Ishikawa (cell line): ENCODE data around the gene INTS6L.

Experiments used
- CEBPB ChIP-seq: IDR thresholded peaks from 2 replicates; pipeline ENCODE4 v1.6.1; 2012
- CREB1 ChIP-seq: IDR thresholded peaks from 2 replicates; pipeline ENCODE4 v1.6.1; 2012; ENCODE audit warnings: low read depth
- EGR1 ChIP-seq: IDR thresholded peaks from 2 replicates; pipeline ENCODE4 v1.6.1; 2012
- EP300 ChIP-seq: IDR thresholded peaks from 2 replicates; pipeline ENCODE4 v1.6.1; 2012; ENCODE audit warnings: borderline replicate concordance
- FOXM1 ChIP-seq: IDR thresholded peaks from 2 replicates; pipeline ENCODE4 v1.6.1; 2012; ENCODE audit warnings: low read depth, borderline replicate concordance
- MAX ChIP-seq: IDR thresholded peaks from 2 replicates; pipeline ENCODE4 v1.6.1; 2012
- NFIC ChIP-seq: IDR thresholded peaks from 2 replicates; pipeline ENCODE4 v1.6.1; 2012
- RAD21 ChIP-seq: IDR thresholded peaks from 2 replicates; pipeline ENCODE4 v1.6.1; 2012; ENCODE audit warnings: low read depth
- REST ChIP-seq: IDR thresholded peaks from 2 replicates; pipeline ENCODE4 v1.6.1; 2012; ENCODE audit warnings: low read depth, mild to moderate bottlenecking
- TAF1 ChIP-seq: IDR thresholded peaks from 2 replicates; pipeline ENCODE4 v1.6.1; 2012; ENCODE audit warnings: low read depth, mild to moderate bottlenecking
- TCF12 ChIP-seq: IDR thresholded peaks from 2 replicates; pipeline ENCODE4 v1.6.1; 2012; ENCODE audit warnings: low read depth
- TEAD4 ChIP-seq: IDR thresholded peaks from 2 replicates; pipeline ENCODE4 v1.6.1; 2012
- USF1 ChIP-seq: IDR thresholded peaks from 2 replicates; pipeline ENCODE4 v1.6.1; 2012
- YY1 ChIP-seq: IDR thresholded peaks from 2 replicates; pipeline ENCODE4 v1.6.1; 2012; ENCODE audit warnings: low read depth
- ZBTB7A ChIP-seq: IDR thresholded peaks from 2 replicates; pipeline ENCODE4 v1.6.1; 2012; ENCODE audit warnings: low read depth

The INTS6L gene

GRCh38 chrX:135556055-135556454 lies 35.6 kb downstream of the INTS6L start:
- TF ChIP-seq CEBPB (no peak), TAF1 (no peak), EP300 (no peak), NFIC (no peak), EGR1 (no peak), YY1 (no peak)

GRCh38 chrX:135557344-135557743 lies 36.9 kb downstream of the INTS6L start:
- TF ChIP-seq TAF1 = no peak
- TF ChIP-seq USF1 = no peak
- no peak for TF ChIP-seq ZBTB7A
- TF ChIP-seq NFIC = no peak
- TF ChIP-seq EP300 = no peak
- TF ChIP-seq FOXM1 = no peak
- TF ChIP-seq MAX = no peak
- TF ChIP-seq TEAD4 = no peak
- TF ChIP-seq TCF12 = no peak

GRCh38 chrX:135572436-135572835 lies 52.0 kb downstream of the INTS6L start:
- no peak; the same call in 1 of the 2 replicates for TF ChIP-seq RAD21
- TF ChIP-seq REST = no peak
- TF ChIP-seq TAF1 = no peak
- TF ChIP-seq ZBTB7A = no peak
- TF ChIP-seq YY1 = no peak
- TF ChIP-seq TCF12 = no peak

GRCh38 chrX:135581496-135581895 lies 61.0 kb downstream of the INTS6L start:
- TF ChIP-seq REST (no peak), CEBPB (no peak), RAD21 (no peak), TAF1 (no peak), TEAD4 (no peak), YY1 (no peak), EGR1 (no peak), TCF12 (no peak), FOXM1 (no peak), ZBTB7A (no peak), USF1 (no peak), MAX (no peak)

GRCh38 chrX:135585153-135585552 lies 64.7 kb downstream of the INTS6L start:
- TF ChIP-seq NFIC (no peak), RAD21 (no peak), TCF12 (no peak), EGR1 (no peak), MAX (no peak), EP300 (no peak), REST (no peak), CREB1 (no peak), ZBTB7A (no peak), YY1 (no peak), USF1 (no peak), TAF1 (no peak), TEAD4 (no peak), FOXM1 (no peak), CEBPB (no peak)
